BLaER1 treated with 17β-estradiol and CSF1 and Interleukin-3, amounts not matched to agents 10 nM and 100 nM (cell line): Measurements from ENCODE around the gene TTC23L.
"Not testable (repeated sequence)": the region's sequence is repeated elsewhere in the genome, so short reads cannot be mapped to it uniquely, and the experiment has no call there.

Experiments used
- H3K27ac ChIP-seq, 11 experiments: shearing (Covaris generic); formaldehyde crosslinking; 2 replicates each; pipeline ENCODE4 v1.8.1; 2022
- H3K27me3 ChIP-seq, 11 experiments: shearing (Covaris generic); formaldehyde crosslinking; 2 replicates each; pipeline ENCODE4 v1.8.1; 2022
- H3K36me3 ChIP-seq, 11 experiments: shearing (Covaris generic); formaldehyde crosslinking; 2 replicates each; pipeline ENCODE4 v1.8.1; 2022
- H3K4me1 ChIP-seq, 10 experiments: shearing (Covaris generic); formaldehyde crosslinking; 2 replicates each; pipeline ENCODE4 v1.8.1; 2022
- H3K4me2 ChIP-seq, 11 experiments: shearing (Covaris generic); formaldehyde crosslinking; 2 replicates each; pipeline ENCODE4 v1.8.1; 2022
- H3K4me3 ChIP-seq, 10 experiments: shearing (Covaris generic); formaldehyde crosslinking; 2 replicates each; pipeline ENCODE4 v1.8.1; 2022
- H3K9ac ChIP-seq, 11 experiments: shearing (Covaris generic); formaldehyde crosslinking; 2 replicates each; pipeline ENCODE4 v1.8.1; 2022
- H3K9me3 ChIP-seq, 11 experiments: shearing (Covaris generic); formaldehyde crosslinking; replicated peaks in 1 of 11; 2 replicates each; pipeline ENCODE4 v1.8.1; 2022
- H4K20me1 ChIP-seq, 11 experiments: shearing (Covaris generic); formaldehyde crosslinking; 2 replicates each; pipeline ENCODE4 v1.8.1; 2022
- Cebpa-rat ChIP-seq, 11 experiments: shearing (Covaris generic); IDR thresholded peaks; 2 replicates each; pipeline ENCODE4 v1.8.1; 2022

Gene TTC23L

DNA sequence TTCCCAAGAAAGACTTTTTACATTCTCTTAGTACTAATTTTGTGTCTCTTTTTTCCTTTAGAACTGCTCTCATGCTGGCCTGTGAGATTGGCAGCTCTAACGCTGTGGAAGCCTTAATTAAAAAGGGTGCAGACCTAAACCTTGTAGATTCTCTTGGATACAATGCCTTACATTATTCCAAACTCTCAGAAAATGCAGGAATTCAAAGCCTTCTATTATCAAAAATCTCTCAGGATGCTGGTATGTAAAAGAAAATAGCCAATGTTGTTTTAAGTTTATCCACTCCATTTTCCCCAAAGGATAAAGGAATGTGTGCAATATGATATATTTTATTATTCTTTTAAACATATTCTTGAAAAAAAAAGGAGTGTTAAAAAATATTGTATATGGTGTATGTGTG is 27.3 kb upstream of the TTC23L start:
- Histone ChIP-seq H3K27me3 (no peaks in the 10 kb centered on the region), H3K4me1 (no peaks in the 10 kb centered on the region), H3K36me3 (peaks cover 7 to 78% (median 35%) of the 10 kb centered on the region in 11 experiments), H3K27ac (no peak overlapping the region), H3K4me2 (no peak overlapping the region), H4K20me1 (no peaks in the 10 kb centered on the region), H3K9ac (no peak overlapping the region), H3K4me3 (no peak overlapping the region), H3K9me3 (no peaks in the 10 kb centered on the region)
- no peak for TF ChIP-seq Cebpa-rat (IDR thresholded peaks at IDR 0.05)

DNA sequence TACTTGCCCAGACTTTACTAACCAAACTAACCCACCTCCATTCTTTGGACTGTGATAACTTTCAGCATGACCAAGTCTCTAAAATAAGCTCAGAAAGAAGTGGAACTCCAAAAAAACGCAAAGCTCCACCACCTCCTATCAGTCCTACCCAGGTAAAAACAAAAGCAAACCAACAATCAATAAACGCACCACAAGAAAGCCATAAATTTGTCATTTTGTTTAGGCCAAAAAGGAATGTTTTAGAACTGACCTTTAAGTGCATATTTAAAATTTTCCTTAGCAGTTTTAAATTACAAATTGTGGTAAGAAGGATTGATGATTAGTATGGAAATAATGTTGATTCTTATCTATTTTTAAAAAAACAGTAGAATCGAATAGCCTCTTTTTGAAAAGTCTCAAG is 25.5 kb upstream of the TTC23L start:
- H3K9ac ChIP-seq: no peak overlapping the region
- no peaks in the 10 kb centered on the region for H3K4me1 ChIP-seq
- no peak overlapping the region for H3K27ac ChIP-seq
- TF ChIP-seq Cebpa-rat (IDR thresholded peaks at IDR 0.05): no peak
- H3K9me3 ChIP-seq: no peaks in the 10 kb centered on the region
- no peak overlapping the region for H3K4me2 ChIP-seq
- H3K36me3 ChIP-seq: peaks cover 8 to 79% (median 31%) of the 10 kb centered on the region in 11 experiments
- no peaks in the 10 kb centered on the region for H4K20me1 ChIP-seq
- H3K27me3 ChIP-seq: no peaks in the 10 kb centered on the region
- H3K4me3 ChIP-seq: no peak overlapping the region

DNA sequence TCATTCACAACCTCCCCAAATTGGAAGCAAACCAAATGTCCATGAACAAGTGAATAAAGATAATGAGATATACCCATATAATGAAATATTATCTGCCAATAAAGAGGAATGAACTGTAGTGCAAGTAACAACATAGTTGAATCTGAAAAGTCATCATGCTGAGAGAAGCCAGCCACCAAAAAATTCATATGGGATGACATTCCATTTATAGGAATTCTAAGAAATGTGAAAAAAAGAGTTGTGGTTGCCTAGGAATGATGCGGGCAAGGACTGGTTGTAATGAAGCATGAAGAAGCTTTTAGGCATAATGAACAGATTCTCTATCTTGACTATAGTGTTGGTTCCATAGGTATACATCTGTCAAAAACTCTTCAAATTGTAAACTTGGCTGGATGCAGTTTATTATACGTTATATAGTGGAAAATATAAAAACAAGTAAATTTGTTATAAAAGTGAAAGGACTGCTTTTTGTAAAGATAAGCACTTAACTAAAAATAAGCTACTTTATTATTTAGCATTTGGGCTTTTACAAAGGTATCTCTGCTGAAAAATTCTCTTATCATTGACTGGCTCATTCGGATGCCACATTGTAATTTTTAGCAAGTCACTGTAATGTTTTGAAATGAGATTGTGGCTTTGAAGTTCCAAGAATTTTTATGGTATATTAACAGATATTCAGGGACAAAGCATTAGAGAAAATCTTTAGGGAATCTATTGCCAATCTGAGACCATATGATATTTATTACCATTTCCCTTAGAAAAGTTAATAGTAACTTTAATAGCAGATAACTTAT is 21.2 kb upstream of the TTC23L start:
- H3K36me3 ChIP-seq: peaks cover 19 to 88% (median 49%) of the 10 kb centered on the region in 11 experiments
- no peak for TF ChIP-seq Cebpa-rat (IDR thresholded peaks at IDR 0.05)
- H3K9ac ChIP-seq: no peak overlapping the region
- H3K4me2 ChIP-seq: no peak overlapping the region
- H3K9me3 ChIP-seq: no peaks in the 10 kb centered on the region
- H4K20me1 ChIP-seq: no peaks in the 10 kb centered on the region
- H3K27me3 ChIP-seq: no peaks in the 10 kb centered on the region
- H3K4me3 ChIP-seq: no peak overlapping the region
- H3K4me1 ChIP-seq: no peaks in the 10 kb centered on the region
- no peak overlapping the region for H3K27ac ChIP-seq

DNA sequence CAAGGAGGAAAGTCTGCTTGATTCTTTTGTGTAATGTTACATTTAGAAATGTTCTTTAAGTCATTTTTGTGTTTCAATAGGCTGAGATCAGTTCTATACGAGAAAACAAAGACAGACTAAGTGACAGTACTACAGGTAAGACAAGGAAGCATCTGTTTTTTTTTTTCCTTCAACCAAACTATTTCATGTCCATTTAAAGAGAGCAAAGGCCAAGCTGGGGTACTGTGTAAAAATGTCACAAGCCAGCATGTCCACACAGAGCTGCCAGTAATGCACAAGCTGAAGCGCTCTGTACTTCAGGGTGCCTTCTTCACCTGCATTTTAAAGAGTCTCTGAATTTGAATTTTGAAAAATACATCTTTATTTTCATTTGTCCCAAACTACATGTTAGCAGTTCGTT is 20.2 kb upstream of the TTC23L start:
- H3K9ac ChIP-seq: no peak overlapping the region
- H3K4me1 ChIP-seq: no peaks in the 10 kb centered on the region
- H3K4me3 ChIP-seq: no peak overlapping the region
- H3K36me3 ChIP-seq: peaks cover 29 to 88% (median 53%) of the 10 kb centered on the region in 11 experiments
- H3K27ac ChIP-seq: no peak overlapping the region
- no peaks in the 10 kb centered on the region for H4K20me1 ChIP-seq
- H3K4me2 ChIP-seq: no peak overlapping the region
- 0 out of 22 replicates have a peak, but pooled peaks cover 0 to 7% (median 0%) of the 10 kb centered on the region in 11 experiments for H3K9me3 ChIP-seq
- no peak for TF ChIP-seq Cebpa-rat (IDR thresholded peaks at IDR 0.05)
- H3K27me3 ChIP-seq: no peaks in the 10 kb centered on the region

DNA sequence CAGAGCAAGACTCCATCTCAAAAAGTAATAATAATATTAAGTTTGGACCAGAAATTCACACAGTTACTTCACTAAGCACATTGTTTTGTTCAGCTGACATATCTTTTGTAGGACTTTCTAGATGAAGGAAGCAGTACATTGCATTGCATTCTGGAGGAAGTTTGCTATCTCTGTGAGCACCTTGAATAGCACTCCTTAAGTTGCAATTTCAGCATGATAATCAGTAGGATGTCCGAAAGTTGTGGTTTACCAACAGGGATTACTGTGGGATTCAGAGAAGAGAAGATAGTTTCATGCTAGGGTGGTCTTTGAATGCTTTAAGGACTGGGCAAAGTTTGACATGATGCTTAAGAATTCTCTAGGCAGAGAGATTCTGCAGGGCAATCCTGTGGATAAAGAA is 18.4 kb upstream of the TTC23L start:
- H3K36me3 ChIP-seq: peaks cover 34 to 88% (median 56%) of the 10 kb centered on the region in 11 experiments
- no peak overlapping the region for H3K27ac ChIP-seq
- TF ChIP-seq Cebpa-rat (IDR thresholded peaks at IDR 0.05): no peak

DNA sequence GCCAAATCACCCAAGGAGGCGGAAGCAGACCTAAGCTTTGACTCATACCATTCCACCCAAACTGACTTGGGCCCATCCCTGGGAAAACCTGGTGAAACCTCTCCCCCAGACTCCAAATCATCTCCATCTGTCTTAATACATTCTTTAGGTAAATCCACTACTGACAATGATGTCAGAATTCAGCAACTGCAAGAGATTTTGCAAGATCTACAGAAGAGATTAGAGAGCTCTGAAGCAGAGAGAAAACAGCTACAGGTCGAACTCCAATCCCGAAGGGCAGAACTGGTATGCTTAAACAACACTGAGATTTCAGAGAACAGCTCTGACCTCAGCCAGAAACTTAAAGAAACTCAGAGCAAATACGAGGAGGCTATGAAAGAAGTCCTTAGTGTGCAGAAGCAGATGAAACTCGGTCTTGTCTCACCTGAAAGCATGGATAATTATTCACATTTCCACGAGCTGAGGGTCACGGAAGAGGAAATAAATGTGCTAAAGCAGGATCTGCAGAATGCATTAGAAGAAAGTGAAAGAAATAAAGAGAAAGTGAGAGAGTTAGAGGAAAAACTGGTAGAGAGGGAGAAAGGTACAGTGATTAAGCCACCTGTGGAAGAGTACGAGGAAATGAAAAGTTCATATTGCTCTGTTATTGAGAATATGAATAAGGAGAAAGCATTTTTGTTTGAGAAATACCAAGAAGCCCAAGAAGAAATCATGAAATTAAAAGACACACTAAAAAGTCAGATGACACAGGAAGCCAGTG is 15.8 kb upstream of the TTC23L start:
- no peak overlapping the region for H3K27ac ChIP-seq

More for the DNA sequence above, 18.4 kb upstream of the TTC23L start:
- no peaks in the 10 kb centered on the region for H3K4me1 ChIP-seq
- H4K20me1 ChIP-seq: no peaks in the 10 kb centered on the region
- no peak overlapping the region for H3K4me2 ChIP-seq
- 0 out of 22 replicates have a peak, but pooled peaks cover 0 to 7% (median 0%) of the 10 kb centered on the region in 11 experiments for H3K9me3 ChIP-seq
- H3K27me3 ChIP-seq: no peaks in the 10 kb centered on the region
- no peak overlapping the region for H3K4me3 ChIP-seq
- no peak overlapping the region for H3K9ac ChIP-seq

DNA sequence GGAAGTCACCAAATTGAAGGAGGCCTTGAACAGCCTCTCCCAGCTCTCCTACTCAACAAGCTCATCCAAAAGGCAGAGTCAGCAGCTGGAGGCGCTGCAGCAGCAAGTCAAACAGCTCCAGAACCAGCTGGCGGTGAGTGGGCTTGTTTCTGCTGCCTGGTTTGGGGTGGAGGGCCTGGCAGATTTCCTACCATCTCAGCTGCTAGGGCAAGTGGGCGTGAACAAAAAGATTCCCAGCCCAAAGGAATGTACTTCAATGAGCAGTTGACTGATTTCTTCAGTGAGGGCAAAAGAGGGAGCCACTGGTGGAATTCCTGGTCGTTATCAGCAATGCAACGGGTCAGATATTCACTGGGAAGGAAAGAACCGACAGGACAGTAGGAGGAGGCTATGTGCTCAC is 12.6 kb upstream of the TTC23L start:
- no peaks in the 10 kb centered on the region for H4K20me1 ChIP-seq
- no peaks in the 10 kb centered on the region for H3K27me3 ChIP-seq
- H3K27ac ChIP-seq: no peak overlapping the region
- no peak overlapping the region for H3K9ac ChIP-seq
- H3K9me3 ChIP-seq: 0 out of 22 replicates have a peak, but pooled peaks cover 0 to 7% (median 0%) of the 10 kb centered on the region in 11 experiments
- TF ChIP-seq Cebpa-rat (IDR thresholded peaks at IDR 0.05): no peak
- no peak overlapping the region for H3K4me3 ChIP-seq
- H3K4me2 ChIP-seq: no peak overlapping the region
- H3K36me3 ChIP-seq: peaks cover 72 to 94% (median 81%) of the 10 kb centered on the region in 11 experiments
- H3K4me1 ChIP-seq: no peaks in the 10 kb centered on the region

More for the DNA sequence above, 15.8 kb upstream of the TTC23L start:
- H3K4me2 ChIP-seq: no peak overlapping the region
- no peaks in the 10 kb centered on the region for H3K27me3 ChIP-seq
- no peak overlapping the region for H3K4me3 ChIP-seq
- no peaks in the 10 kb centered on the region for H4K20me1 ChIP-seq
- H3K9ac ChIP-seq: no peak overlapping the region
- H3K9me3 ChIP-seq: 0 out of 22 replicates have a peak, but pooled peaks cover 0 to 7% (median 0%) of the 10 kb centered on the region in 11 experiments
- peaks cover 53 to 94% (median 78%) of the 10 kb centered on the region in 11 experiments for H3K36me3 ChIP-seq
- H3K4me1 ChIP-seq: no peaks in the 10 kb centered on the region
- no peak for TF ChIP-seq Cebpa-rat (IDR thresholded peaks at IDR 0.05)

DNA sequence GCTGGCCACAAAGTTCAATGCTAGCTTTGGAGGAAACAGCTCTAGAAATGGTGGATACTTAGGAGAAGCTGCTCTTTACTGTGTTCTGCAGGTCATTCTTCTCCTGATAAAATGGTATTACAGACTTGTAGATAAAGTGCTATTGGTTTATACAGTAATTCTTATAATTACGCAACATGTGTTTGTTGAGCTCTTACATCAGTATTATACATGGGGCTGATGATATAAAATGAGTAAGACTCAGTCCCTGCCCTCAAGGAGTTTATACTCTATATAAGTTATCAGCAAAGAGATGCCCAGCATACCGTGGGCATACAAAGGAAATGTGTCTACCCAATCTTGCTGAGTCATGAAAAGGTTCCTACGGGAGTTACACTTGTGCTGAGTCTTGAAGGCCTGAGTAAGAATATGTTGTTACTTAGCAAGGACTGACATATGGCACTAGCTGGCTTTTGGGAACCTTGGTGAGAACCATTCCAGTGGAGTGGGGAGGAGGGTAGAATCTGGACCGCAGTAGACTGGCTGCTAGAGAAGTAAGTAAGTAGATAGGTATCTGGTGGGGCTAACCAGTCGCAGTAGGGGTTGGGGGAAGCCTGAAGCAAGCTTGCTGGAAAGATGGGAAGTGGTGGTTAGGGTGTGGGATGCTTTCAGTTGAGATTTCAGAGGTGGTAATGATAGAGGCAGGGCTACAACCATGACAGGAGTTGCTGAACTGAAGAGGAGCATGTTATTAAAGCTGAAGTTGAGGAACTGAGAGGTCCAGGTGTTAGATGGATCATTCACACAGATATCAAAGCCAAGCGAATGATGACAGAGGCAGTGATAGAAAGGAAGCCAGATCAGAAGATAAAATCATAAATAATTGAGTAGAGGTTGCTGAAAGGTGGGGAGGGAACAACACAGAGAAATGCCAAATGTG is 11.1 kb upstream of the TTC23L start:
- no peak overlapping the region for H3K27ac ChIP-seq
- H3K36me3 ChIP-seq: peaks cover 68 to 98% (median 87%) of the 10 kb centered on the region in 11 experiments
- no peak overlapping the region for H3K9ac ChIP-seq
- H3K4me1 ChIP-seq: no peaks in the 10 kb centered on the region
- no peaks in the 10 kb centered on the region for H4K20me1 ChIP-seq
- no peak overlapping the region for H3K4me3 ChIP-seq
- H3K9me3 ChIP-seq: 0 out of 22 replicates have a peak, but pooled peaks cover 0 to 7% (median 0%) of the 10 kb centered on the region in 11 experiments
- H3K4me2 ChIP-seq: no peak overlapping the region
- peak in 5 of 11 experiments; percentile 17 to 66 (median 44); a peak in 5 of 22 replicates for TF ChIP-seq Cebpa-rat (IDR thresholded peaks at IDR 0.05)
- no peaks in the 10 kb centered on the region for H3K27me3 ChIP-seq

DNA sequence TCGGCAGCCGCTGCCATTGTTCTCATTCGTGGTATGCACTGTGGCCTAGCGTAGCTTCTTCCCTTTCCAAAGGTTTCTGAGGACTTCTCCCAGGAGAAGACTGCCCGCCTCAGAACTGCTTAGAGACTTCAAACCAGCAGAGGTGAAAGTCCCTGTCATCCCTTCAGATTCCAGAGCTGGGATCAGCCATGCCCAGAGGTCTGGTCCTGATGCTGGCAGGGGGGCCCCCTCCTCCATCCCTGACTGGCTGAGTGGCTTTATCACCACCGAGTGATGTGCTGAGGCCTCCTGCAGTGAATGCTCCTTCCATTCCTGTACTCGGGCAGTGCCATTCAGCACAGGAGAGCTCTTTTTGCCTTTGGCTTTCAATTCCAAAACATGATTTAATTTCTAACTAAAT is 8.1 kb upstream of the TTC23L start:
- not testable (repeated sequence) for H3K4me1 ChIP-seq, H4K20me1 ChIP-seq, H3K9me3 ChIP-seq, H3K9ac ChIP-seq, H3K27ac ChIP-seq, H3K27me3 ChIP-seq, H3K4me3 ChIP-seq, H3K4me2 ChIP-seq
- peaks cover 39 to 77% (median 63%) of the 10 kb centered on the region in 11 experiments for H3K36me3 ChIP-seq
